CD1c-positive myeloid dendritic cell (primary cell): Measurements from ENCODE around the gene MARS1.
"Not testable (repeated sequence)": the region's sequence is repeated elsewhere in the genome, so short reads cannot be mapped to it uniquely, and the experiment has no call there.

Experiments used
- DNase-seq: peaks from one replicate; pipeline ENCODE4 v3.0.0-alpha.2; 2016; ENCODE audit errors: extremely low spot score

The MARS1 gene

GRCh38 chr12:57551637-57552305, 63.9 kb downstream of the MARS1 start:
- DNase-seq = no peak

DNA sequence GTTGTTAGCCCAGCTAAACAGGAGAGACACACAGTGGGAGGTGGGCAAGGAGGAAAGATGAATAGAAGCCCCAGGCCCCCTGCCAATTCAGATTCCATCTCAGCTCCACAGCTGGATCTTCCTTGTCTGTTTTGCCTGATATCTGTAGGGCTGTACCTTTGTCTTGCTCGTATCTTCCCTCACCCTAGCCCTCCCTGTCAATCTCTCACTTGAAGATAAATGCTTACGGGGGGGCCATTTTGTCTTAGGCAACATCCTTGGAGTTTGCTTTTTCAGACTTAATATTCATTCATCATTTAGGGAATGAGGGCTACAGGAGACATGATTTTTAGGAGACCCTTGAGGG, 64.4 kb downstream of the MARS1 start:
- no peak for DNase-seq

GRCh38 chr12:57552835-57553313, 65.0 kb downstream of the MARS1 start:
- no peak for DNase-seq

GRCh38 chr12:57553343-57554202, 65.7 kb downstream of the MARS1 start:
- DNase-seq = no peak

DNA sequence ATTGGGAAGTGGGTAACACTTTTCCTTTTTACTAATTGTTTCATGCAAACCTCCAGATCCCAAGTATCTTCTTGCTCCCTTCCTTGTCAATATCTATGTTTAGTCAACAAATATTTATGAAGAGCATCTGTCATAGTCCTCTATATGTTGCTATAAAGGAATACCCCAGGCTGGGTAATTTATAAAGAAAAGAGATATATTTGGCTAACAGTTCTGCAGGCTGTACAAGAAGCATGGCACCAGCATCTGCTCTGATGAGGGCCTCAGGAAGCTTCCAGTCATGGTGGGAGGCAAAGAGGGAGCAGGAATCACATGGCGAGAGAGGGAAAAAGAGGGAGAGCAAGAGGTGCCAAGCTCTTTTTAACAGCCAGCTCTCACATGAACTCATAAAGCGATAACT, 66.6 kb downstream of the MARS1 start:
- DNase-seq = no peak

- no peak for DNase-seq
Measured at GRCh38 chr12:57554897-57555296, 67.0 kb downstream of the MARS1 start.

GRCh38 chr12:57558864-57559263, 71.0 kb downstream of the MARS1 start:
- DNase-seq = no peak

GRCh38 chr12:57560516-57560915, 72.6 kb downstream of the MARS1 start:
- DNase-seq = no peak

DNA sequence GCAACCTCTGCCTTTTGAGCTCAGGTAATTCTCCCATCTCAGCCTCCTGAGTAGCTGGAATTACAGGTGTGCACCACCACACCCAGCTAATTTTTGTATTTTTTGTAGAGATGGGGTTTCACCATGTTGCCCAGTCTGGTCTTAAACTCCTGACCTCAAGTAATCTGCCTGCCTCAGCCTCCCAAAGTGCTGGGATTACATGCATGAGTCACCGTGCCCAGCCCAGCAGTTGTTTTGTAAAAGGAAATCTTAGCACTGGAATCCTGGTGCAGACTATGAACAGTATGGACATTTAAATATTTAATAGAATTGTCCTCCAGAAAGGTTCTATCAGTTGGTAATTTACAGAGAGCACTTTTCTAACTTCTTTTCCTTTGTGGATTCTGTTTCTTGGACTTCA, 73.2 kb downstream of the MARS1 start:
- DNase-seq = not testable (repeated sequence)

DNA sequence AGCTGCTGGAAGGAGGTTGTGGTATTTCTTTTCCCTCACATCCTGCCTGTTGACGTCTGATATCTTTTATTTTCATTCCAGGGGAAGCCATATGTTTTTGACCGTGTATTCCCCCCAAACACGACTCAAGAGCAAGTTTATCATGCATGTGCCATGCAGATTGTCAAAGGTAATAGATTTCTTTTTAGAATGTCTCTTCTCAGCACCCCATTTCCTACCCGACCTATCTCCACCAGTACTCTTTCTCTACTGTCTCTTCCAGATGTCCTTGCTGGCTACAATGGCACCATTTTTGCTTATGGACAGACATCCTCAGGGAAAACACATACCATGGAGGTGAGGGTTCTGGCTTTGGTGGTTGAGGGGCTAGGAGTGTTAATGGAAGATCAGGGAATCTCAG, 75.5 kb downstream of the MARS1 start:
- DNase-seq = no peak

- DNase-seq = no peak
Measured at GRCh38 chr12:57564178-57564740, 76.4 kb downstream of the MARS1 start.
